Measurements from ENCODE around the gene TCERG1L. TPM values are rescaled to one million over a fixed set of nuclear protein-coding genes. Genes with fewer than 3 reads are reported as not detected.

The TCERG1L gene
- total and polyA plus RNA-seq, 2 donors, result 0.11 to 0.32 TPM

GRCh38 chr10:131075218-131075770, 236.2 kb downstream of the TCERG1L start:
- DNase-seq (ENCODE audit: extremely low spot score), result no peak
- Histone ChIP-seq H3K27ac (ENCODE audit: low read depth) (no peak overlapping the region), H3K4me3 (ENCODE audit: low read depth, low read length) (no peak overlapping the region), H3K4me1 (ENCODE audit: insufficient read depth) (no peaks in the 10 kb centered on the region), H3K36me3 (ENCODE audit: insufficient read depth) (no peaks in the 10 kb centered on the region)
- WGBS, result 97% methylated on average over 27 of the region's 27 CpGs

GRCh38 chr10:131074682-131075081, 236.8 kb downstream of the TCERG1L start:
- DNase-seq (ENCODE audit: extremely low spot score), result no peak
- no peaks in the 10 kb centered on the region for H3K4me1 ChIP-seq (ENCODE audit: insufficient read depth)
- no peak overlapping the region for H3K4me3 ChIP-seq (ENCODE audit: low read depth, low read length)
- WGBS, result 85% methylated on average over 8 of the region's 8 CpGs
- no peak overlapping the region for H3K27ac ChIP-seq (ENCODE audit: low read depth)
- no peaks in the 10 kb centered on the region for H3K36me3 ChIP-seq (ENCODE audit: insufficient read depth)

GRCh38 chr10:131073469-131074035, 238.0 kb downstream of the TCERG1L start:
- Histone ChIP-seq H3K27ac (ENCODE audit: low read depth) (no peak overlapping the region), H3K4me1 (ENCODE audit: insufficient read depth) (no peaks in the 10 kb centered on the region), H3K36me3 (ENCODE audit: insufficient read depth) (no peaks in the 10 kb centered on the region), H3K4me3 (ENCODE audit: low read depth, low read length) (no peak overlapping the region)
- 65% methylated on average over 11 of the region's 11 CpGs for WGBS
- no peak for DNase-seq (ENCODE audit: extremely low spot score)

GRCh38 chr10:131072651-131073468, 238.7 kb downstream of the TCERG1L start:
- 86% methylated on average over 13 of the region's 13 CpGs for WGBS
- Histone ChIP-seq H3K4me1 (ENCODE audit: insufficient read depth) (no peaks in the 10 kb centered on the region), H3K4me3 (ENCODE audit: low read depth, low read length) (no peak overlapping the region), H3K36me3 (ENCODE audit: insufficient read depth) (no peaks in the 10 kb centered on the region), H3K27ac (ENCODE audit: low read depth) (no peak overlapping the region)
- no peak for DNase-seq (ENCODE audit: extremely low spot score)

GRCh38 chr10:131071721-131072120, 239.8 kb downstream of the TCERG1L start:
- no peaks in the 10 kb centered on the region for H3K36me3 ChIP-seq (ENCODE audit: insufficient read depth)
- no peak for DNase-seq (ENCODE audit: extremely low spot score)
- H3K4me1 ChIP-seq (ENCODE audit: insufficient read depth), result no peaks in the 10 kb centered on the region
- WGBS, result 87% methylated on average over 7 of the region's 7 CpGs
- H3K27ac ChIP-seq (ENCODE audit: low read depth), result no peak overlapping the region
- no peak overlapping the region for H3K4me3 ChIP-seq (ENCODE audit: low read depth, low read length)

GRCh38 chr10:131070856-131071255, 240.7 kb downstream of the TCERG1L start:
- no peaks in the 10 kb centered on the region for H3K4me1 ChIP-seq (ENCODE audit: insufficient read depth)
- no peak for DNase-seq (ENCODE audit: extremely low spot score)

GRCh38 chr10:131068760-131069159, 242.8 kb downstream of the TCERG1L start:
- Histone ChIP-seq H3K4me1 (ENCODE audit: insufficient read depth) (no peaks in the 10 kb centered on the region), H3K4me3 (ENCODE audit: low read depth, low read length) (no peak overlapping the region), H3K36me3 (ENCODE audit: insufficient read depth) (no peaks in the 10 kb centered on the region), H3K27ac (ENCODE audit: low read depth) (no peak overlapping the region)
- DNase-seq (ENCODE audit: extremely low spot score), result no peak
- 44% methylated on average over 6 of the region's 6 CpGs for WGBS

More at GRCh38 chr10:131070856-131071255, 240.7 kb downstream of the TCERG1L start:
- H3K36me3 ChIP-seq (ENCODE audit: insufficient read depth), result no peaks in the 10 kb centered on the region
- WGBS, result 90% methylated on average over 7 of the region's 7 CpGs
- no peak overlapping the region for H3K4me3 ChIP-seq (ENCODE audit: low read depth, low read length)
- H3K27ac ChIP-seq (ENCODE audit: low read depth), result no peak overlapping the region

- 92% methylated on average over 16 of the region's 16 CpGs for WGBS
- DNase-seq (ENCODE audit: extremely low spot score), result no peak
Observed at GRCh38 chr10:131068311-131068710, 243.2 kb downstream of the TCERG1L start.

GRCh38 chr10:131067690-131068089, 243.8 kb downstream of the TCERG1L start:
- DNase-seq (ENCODE audit: extremely low spot score), result no peak
- 89% methylated on average over 4 of the region's 4 CpGs for WGBS
- H3K27ac ChIP-seq (ENCODE audit: low read depth), result no peak overlapping the region
- H3K36me3 ChIP-seq (ENCODE audit: insufficient read depth), result no peaks in the 10 kb centered on the region
- H3K4me1 ChIP-seq (ENCODE audit: insufficient read depth), result no peaks in the 10 kb centered on the region
- H3K4me3 ChIP-seq (ENCODE audit: low read depth, low read length), result no peak overlapping the region

More at GRCh38 chr10:131068311-131068710, 243.2 kb downstream of the TCERG1L start:
- Histone ChIP-seq H3K36me3 (ENCODE audit: insufficient read depth) (no peaks in the 10 kb centered on the region), H3K4me3 (ENCODE audit: low read depth, low read length) (no peak overlapping the region), H3K4me1 (ENCODE audit: insufficient read depth) (no peaks in the 10 kb centered on the region), H3K27ac (ENCODE audit: low read depth) (no peak overlapping the region)

- no peaks in the 10 kb centered on the region for H3K36me3 ChIP-seq (ENCODE audit: insufficient read depth)
- H3K4me1 ChIP-seq (ENCODE audit: insufficient read depth), result no peaks in the 10 kb centered on the region
- no peak for DNase-seq (ENCODE audit: extremely low spot score)
- 27% methylated on average over 5 of the region's 5 CpGs for WGBS
- no peak overlapping the region for H3K27ac ChIP-seq (ENCODE audit: low read depth)
- H3K4me3 ChIP-seq (ENCODE audit: low read depth, low read length), result no peak overlapping the region
Observed at GRCh38 chr10:131065673-131066305, 245.7 kb downstream of the TCERG1L start.

- no peak for DNase-seq (ENCODE audit: extremely low spot score)
- no peaks in the 10 kb centered on the region for H3K4me1 ChIP-seq (ENCODE audit: insufficient read depth)
- H3K4me3 ChIP-seq (ENCODE audit: low read depth, low read length), result no peak overlapping the region
- no peak overlapping the region for H3K27ac ChIP-seq (ENCODE audit: low read depth)
- 88% methylated on average over 2 of the region's 2 CpGs for WGBS
- no peaks in the 10 kb centered on the region for H3K36me3 ChIP-seq (ENCODE audit: insufficient read depth)
Observed at GRCh38 chr10:131063311-131063710, 248.2 kb downstream of the TCERG1L start.

GRCh38 chr10:131062621-131063260, 248.8 kb downstream of the TCERG1L start:
- Histone ChIP-seq H3K4me3 (ENCODE audit: low read depth, low read length) (no peak overlapping the region), H3K27ac (ENCODE audit: low read depth) (no peak overlapping the region), H3K4me1 (ENCODE audit: insufficient read depth) (no peaks in the 10 kb centered on the region), H3K36me3 (ENCODE audit: insufficient read depth) (no peaks in the 10 kb centered on the region)
- 86% methylated on average over 10 of the region's 10 CpGs for WGBS
- DNase-seq (ENCODE audit: extremely low spot score), result no peak

- WGBS, result 76% methylated on average over 11 of the region's 11 CpGs
- Histone ChIP-seq H3K4me1 (ENCODE audit: insufficient read depth) (no peaks in the 10 kb centered on the region), H3K27ac (ENCODE audit: low read depth) (no peak overlapping the region), H3K4me3 (ENCODE audit: low read depth, low read length) (no peak overlapping the region), H3K36me3 (ENCODE audit: insufficient read depth) (no peaks in the 10 kb centered on the region)
- DNase-seq (ENCODE audit: extremely low spot score), result no peak
Observed at GRCh38 chr10:131061216-131061615, 250.3 kb downstream of the TCERG1L start.
